Keratinocyte (primary cell): ENCODE measurements around the gene TSHZ2.

ENCODE experiments used
- CTCF ChIP-seq, 3 experiments: IDR thresholded peaks in 1 of 3; conservative IDR thresholded peaks in 1 of 3; optimal IDR thresholded peaks in 1 of 3; 2 replicates in 2 of 3; 3 replicates in 1 of 3; pipeline versions ENCODE3 to v1.5.1; 2011; ENCODE audit warnings: low read length in 3 of 3, mild to moderate bottlenecking in 3 of 3, moderate library complexity in 2 of 3, control low read depth in 1 of 3, inconsistent platforms in 1 of 3; ENCODE audit not compliant: insufficient read depth in 2 of 3; ENCODE audit errors: extremely low read depth in 1 of 3
- EZH2 ChIP-seq: IDR thresholded peaks from one replicate; pipeline ENCODE4 v1.6.1; 2012; ENCODE audit warnings: inconsistent platforms, mild to moderate bottlenecking, low read length, moderate library complexity

GRCh38 chr20:53037621-53038020 is 65.5 kb downstream of the TSHZ2 start:
- TF ChIP-seq CTCF (optimal IDR thresholded peaks at IDR 0.05 in 1 of 3, IDR thresholded peaks at IDR 0.05 in 1 of 3, conservative IDR thresholded peaks at IDR 0.05 in 1 of 3; ENCODE audit: extremely low read depth in 1 of 3, insufficient read depth in 2 of 3, low read length in 3 of 3) (no peak), EZH2 (no peak)
